Measurements from ENCODE around the gene MGST2. TPM values are rescaled to one million over a fixed set of nuclear protein-coding genes. Genes with fewer than 3 reads are reported as not detected.

MGST2 gene
- total and polyA plus RNA-seq, 3 donors from 2014 or later = 82.2 to 97.9 (median 87.6) TPM

DNA sequence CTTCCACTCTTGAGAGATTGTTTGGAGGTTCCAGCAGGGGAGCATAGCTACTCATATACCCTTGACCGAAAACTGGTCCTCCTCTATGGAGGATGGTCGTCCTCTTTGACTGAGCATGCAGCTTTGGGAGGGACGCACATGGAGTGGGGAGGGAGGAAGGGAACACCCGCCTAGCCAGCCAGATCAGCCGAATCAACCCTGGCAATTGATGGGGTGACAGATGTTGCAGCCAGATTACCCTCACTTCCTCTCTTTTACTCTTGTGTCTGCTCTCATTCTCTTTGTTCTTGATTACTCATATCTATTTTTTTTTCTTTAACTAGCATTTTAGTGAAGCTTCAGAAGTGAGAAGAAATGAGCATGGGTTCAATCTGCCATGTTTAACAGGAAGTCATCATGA lies 19.6 kb downstream of the MGST2 start:
- no peak overlapping the region for H3K4me3 ChIP-seq
- peaks cover 15% of the 10 kb centered on the region for H3K4me1 ChIP-seq
- H3K27ac ChIP-seq = no peak overlapping the region
- DNase-seq = no peak
- no peaks in the 10 kb centered on the region for H3K27me3 ChIP-seq
- no peaks in the 10 kb centered on the region for H3K9me3 ChIP-seq
- TF ChIP-seq, protein P1, sequence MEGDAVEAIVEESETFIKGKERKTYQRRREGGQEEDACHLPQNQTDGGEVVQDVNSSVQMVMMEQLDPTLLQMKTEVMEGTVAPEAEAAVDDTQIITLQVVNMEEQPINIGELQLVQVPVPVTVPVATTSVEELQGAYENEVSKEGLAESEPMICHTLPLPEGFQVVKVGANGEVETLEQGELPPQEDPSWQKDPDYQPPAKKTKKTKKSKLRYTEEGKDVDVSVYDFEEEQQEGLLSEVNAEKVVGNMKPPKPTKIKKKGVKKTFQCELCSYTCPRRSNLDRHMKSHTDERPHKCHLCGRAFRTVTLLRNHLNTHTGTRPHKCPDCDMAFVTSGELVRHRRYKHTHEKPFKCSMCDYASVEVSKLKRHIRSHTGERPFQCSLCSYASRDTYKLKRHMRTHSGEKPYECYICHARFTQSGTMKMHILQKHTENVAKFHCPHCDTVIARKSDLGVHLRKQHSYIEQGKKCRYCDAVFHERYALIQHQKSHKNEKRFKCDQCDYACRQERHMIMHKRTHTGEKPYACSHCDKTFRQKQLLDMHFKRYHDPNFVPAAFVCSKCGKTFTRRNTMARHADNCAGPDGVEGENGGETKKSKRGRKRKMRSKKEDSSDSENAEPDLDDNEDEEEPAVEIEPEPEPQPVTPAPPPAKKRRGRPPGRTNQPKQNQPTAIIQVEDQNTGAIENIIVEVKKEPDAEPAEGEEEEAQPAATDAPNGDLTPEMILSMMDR (IDR thresholded peaks at IDR 0.05) = no peak
- TF ChIP-seq POLR2A (IDR thresholded peaks at IDR 0.05) = no peak
- H3K36me3 ChIP-seq (ENCODE audit: low read depth, missing control alignments) = no peaks in the 10 kb centered on the region
- intact Hi-C loops (cut with DNase I; ENCODE audit: low total_unique reads) = no loop called here
- 88 to 92% methylated on average over 5 of the region's 5 CpGs for WGBS, 2 donors

GRCh38 chr4:139686130-139686529 lies 20.5 kb downstream of the MGST2 start:
- H3K36me3 ChIP-seq (ENCODE audit: low read depth, missing control alignments) = no peaks in the 10 kb centered on the region
- no peak for DNase-seq
- TF ChIP-seq POLR2A (IDR thresholded peaks at IDR 0.05) = no peak
- TF ChIP-seq, protein P1 (IDR thresholded peaks at IDR 0.05) = no peak
- H3K4me1 ChIP-seq = peaks cover 15% of the 10 kb centered on the region
- H3K9me3 ChIP-seq = no peaks in the 10 kb centered on the region
- peak overlapping the region in 1 of 2 donors; percentile 26 for H3K27ac ChIP-seq
- 44 to 48% methylated on average over 1 of the region's 1 CpG for WGBS, 2 donors
- no peaks in the 10 kb centered on the region for H3K27me3 ChIP-seq
- intact Hi-C loops (cut with DNase I; ENCODE audit: low total_unique reads) = no loop called here
- H3K4me3 ChIP-seq = no peak overlapping the region

DNA sequence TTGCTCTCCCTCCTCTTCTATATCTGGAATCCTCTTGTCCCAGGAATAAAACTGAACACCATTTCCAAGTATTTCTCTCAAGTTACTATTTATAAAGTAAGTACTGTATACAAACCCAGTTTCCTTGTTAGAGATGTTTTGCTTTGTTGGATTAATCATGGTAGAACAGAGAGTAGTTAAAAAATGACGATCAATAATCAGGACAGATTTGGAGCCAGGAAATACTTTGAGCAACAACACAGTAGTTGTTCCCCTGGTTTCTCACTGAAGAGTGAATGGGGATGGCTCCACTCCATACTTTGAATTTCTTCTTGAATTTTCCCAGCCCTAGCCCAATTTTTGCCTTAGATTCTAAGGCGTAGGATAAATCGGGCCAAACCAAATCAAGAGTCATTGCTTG lies 21.4 kb downstream of the MGST2 start:
- H3K27me3 ChIP-seq = no peaks in the 10 kb centered on the region
- H3K4me3 ChIP-seq = no peak overlapping the region
- no peak for DNase-seq
- no peaks in the 10 kb centered on the region for H3K9me3 ChIP-seq
- H3K27ac ChIP-seq = peak overlapping the region in 1 of 2 donors; percentile 26
- H3K36me3 ChIP-seq (ENCODE audit: low read depth, missing control alignments) = no peaks in the 10 kb centered on the region
- intact Hi-C loops (cut with DNase I; ENCODE audit: low total_unique reads) = no loop called here
- WGBS, 2 donors = 61% methylated on average over 3 of the region's 3 CpGs
- peaks cover 12% of the 10 kb centered on the region for H3K4me1 ChIP-seq
- TF ChIP-seq, protein P1 (IDR thresholded peaks at IDR 0.05) = no peak
- no peak for TF ChIP-seq POLR2A (IDR thresholded peaks at IDR 0.05)

DNA sequence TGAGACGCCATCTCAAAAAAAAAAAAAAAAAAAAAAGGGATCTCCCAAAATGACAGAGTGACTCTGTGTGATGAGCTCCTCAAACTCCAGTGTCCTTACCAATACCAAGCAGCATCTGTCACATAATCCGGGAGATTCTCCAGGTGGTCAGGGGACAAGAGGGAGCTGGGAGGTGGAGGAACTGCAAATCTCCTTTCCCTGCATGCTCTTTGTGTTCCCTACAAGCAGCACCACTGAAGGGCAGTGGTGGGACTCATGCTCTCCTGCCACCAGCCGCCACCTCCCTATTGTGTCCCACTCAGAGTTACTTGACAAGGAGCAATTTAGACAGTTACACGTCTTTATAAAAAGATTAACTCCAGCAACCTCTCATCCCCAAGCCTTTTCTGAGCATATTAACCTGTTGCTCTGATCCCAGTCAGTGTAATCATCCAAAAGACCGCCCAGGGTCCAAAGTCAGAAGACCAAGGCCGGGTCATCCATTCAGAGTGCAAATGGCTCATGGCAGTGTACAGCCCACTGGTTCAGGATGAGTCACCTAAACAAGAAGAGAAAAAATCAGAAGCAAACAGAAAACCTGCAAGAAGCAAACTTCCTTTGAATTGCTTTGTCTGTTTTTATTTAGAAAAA lies 23.6 kb downstream of the MGST2 start:
- H3K9me3 ChIP-seq = no peaks in the 10 kb centered on the region
- no peak overlapping the region for H3K4me3 ChIP-seq
- TF ChIP-seq, protein P1 (IDR thresholded peaks at IDR 0.05) = no peak
- no peak for TF ChIP-seq POLR2A (IDR thresholded peaks at IDR 0.05)
- intact Hi-C loops (cut with DNase I; ENCODE audit: low total_unique reads) = no loop called here
- no peaks in the 10 kb centered on the region for H3K36me3 ChIP-seq (ENCODE audit: low read depth, missing control alignments)
- H3K4me1 ChIP-seq = peaks cover 11% of the 10 kb centered on the region
- DNase-seq = no peak
- H3K27me3 ChIP-seq = no peaks in the 10 kb centered on the region
- WGBS, 2 donors = 91 to 94% methylated on average over 6 of the region's 6 CpGs
- no peak overlapping the region for H3K27ac ChIP-seq

- Histone ChIP-seq H3K27ac (no peak overlapping the region), H3K27me3 (no peaks in the 10 kb centered on the region), H3K4me3 (no peak overlapping the region), H3K9me3 (no peaks in the 10 kb centered on the region), H3K4me1 (peaks cover 11% of the 10 kb centered on the region), H3K36me3 (ENCODE audit: low read depth, missing control alignments) (no peaks in the 10 kb centered on the region)
- TF ChIP-seq, protein P1 (IDR thresholded peaks at IDR 0.05) = no peak
- no peak for TF ChIP-seq POLR2A (IDR thresholded peaks at IDR 0.05)
- intact Hi-C loops (cut with DNase I; ENCODE audit: low total_unique reads) = no loop called here
- DNase-seq = no peak
These were observed 24.8 kb downstream of the MGST2 start for GRCh38 chr4:139690419-139690818.

Data from testis (tissue), 3 donors.